ENCODE data around the gene CELA1.

DNA sequence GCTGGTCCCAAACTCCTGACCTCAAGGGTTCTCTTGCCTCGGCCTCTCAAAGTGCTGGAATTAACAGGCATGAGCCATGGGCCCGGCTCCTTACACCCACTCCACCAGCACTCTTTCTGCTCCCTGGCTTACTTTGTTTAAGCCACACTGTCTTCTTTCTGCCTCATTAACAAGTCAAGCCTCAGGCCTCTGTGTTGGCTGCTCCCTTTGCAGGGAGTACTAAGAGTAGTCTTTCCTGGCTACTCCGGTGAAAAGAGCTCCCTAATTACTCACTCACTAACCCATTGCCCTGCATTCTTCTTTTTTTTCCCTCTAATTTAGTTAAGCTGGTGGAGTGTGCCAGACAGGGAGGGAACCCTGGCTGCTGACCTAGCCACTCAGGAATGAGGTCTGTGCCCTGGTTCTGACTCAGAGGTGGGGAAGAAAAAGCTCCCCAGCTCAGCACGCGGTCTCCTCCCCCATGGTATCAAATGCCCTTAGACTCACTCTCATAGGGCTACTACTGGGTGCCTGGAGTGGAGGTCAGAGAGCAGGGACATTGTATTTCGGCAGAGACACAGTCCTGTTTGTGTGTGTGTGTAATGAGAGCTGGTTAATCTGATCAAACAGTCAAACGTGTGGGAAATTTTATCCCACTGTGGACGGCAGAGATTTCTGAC is 24.9 kb upstream of the CELA1 start:
- TF ChIP-seq, protein P1, sequence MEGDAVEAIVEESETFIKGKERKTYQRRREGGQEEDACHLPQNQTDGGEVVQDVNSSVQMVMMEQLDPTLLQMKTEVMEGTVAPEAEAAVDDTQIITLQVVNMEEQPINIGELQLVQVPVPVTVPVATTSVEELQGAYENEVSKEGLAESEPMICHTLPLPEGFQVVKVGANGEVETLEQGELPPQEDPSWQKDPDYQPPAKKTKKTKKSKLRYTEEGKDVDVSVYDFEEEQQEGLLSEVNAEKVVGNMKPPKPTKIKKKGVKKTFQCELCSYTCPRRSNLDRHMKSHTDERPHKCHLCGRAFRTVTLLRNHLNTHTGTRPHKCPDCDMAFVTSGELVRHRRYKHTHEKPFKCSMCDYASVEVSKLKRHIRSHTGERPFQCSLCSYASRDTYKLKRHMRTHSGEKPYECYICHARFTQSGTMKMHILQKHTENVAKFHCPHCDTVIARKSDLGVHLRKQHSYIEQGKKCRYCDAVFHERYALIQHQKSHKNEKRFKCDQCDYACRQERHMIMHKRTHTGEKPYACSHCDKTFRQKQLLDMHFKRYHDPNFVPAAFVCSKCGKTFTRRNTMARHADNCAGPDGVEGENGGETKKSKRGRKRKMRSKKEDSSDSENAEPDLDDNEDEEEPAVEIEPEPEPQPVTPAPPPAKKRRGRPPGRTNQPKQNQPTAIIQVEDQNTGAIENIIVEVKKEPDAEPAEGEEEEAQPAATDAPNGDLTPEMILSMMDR (IDR thresholded peaks at IDR 0.05; ENCODE audit: insufficient read depth, low read depth, low read length): no peak
- no peak for TF ChIP-seq EZH2 (IDR thresholded peaks at IDR 0.05; ENCODE audit: insufficient read depth, low read length)
